GM13976 (cell line): Measurements from ENCODE around the gene SLIT3.

Experiments used
- DNase-seq: peaks from one replicate; pipeline ENCODE4 v3.0.0; 2012; ENCODE audit warnings: low spot score
- CTCF ChIP-seq: IDR thresholded peaks from 2 replicates; pipeline ENCODE4 v1.5.1; 2012; ENCODE audit warnings: borderline replicate concordance, mild to moderate bottlenecking; ENCODE audit not compliant: insufficient read depth; ENCODE audit errors: extremely low read depth, missing control alignments, control extremely low read depth
- in situ Hi-C: fragments of 300-500 bp; cut with MboI; formaldehyde crosslinking; loops from one replicate; pipeline ENCODE4 v1.12.0; 2022; ENCODE audit warnings: low sequenced_read_pairs, mixed read lengths, inconsistent platforms; ENCODE audit not compliant: unreplicated experiment

The SLIT3 gene

GRCh38 chr5:168853972-168854371 lies 447.0 kb downstream of the SLIT3 start:
- in situ Hi-C loops, result no loop called here
- no peak for TF ChIP-seq CTCF
- DNase-seq, result no peak

GRCh38 chr5:168852329-168852728 lies 448.6 kb downstream of the SLIT3 start:
- TF ChIP-seq CTCF, result no peak
- in situ Hi-C loops, result no loop called here
- no peak for DNase-seq

GRCh38 chr5:168851902-168852321 lies 449.0 kb downstream of the SLIT3 start:
- in situ Hi-C loops, result no loop called here
- peak; percentile 31 for DNase-seq
- no peak for TF ChIP-seq CTCF

GRCh38 chr5:168850683-168851082 lies 450.3 kb downstream of the SLIT3 start:
- TF ChIP-seq CTCF, result no peak
- no peak for DNase-seq

GRCh38 chr5:168848569-168848968 lies 452.4 kb downstream of the SLIT3 start:
- no peak for TF ChIP-seq CTCF
- in situ Hi-C loops, result no loop called here
- no peak for DNase-seq

More at GRCh38 chr5:168850683-168851082, 450.3 kb downstream of the SLIT3 start:
- in situ Hi-C loops, result no loop called here

GRCh38 chr5:168847511-168848073 lies 453.3 kb downstream of the SLIT3 start:
- no peak for TF ChIP-seq CTCF
- in situ Hi-C loops, result no loop called here
- no peak for DNase-seq
